Smooth muscle cell (in vitro differentiated cells): Measurements from ENCODE around the gene ARHGAP1. TPM values are rescaled to one million over a fixed set of nuclear protein-coding genes. Genes with fewer than 3 reads are reported as not detected.

ENCODE experiments used
- DNase-seq: peaks from one replicate; lab custom pipeline; 2025; ENCODE audit not compliant: unreplicated experiment; lab: John Stamatoyannopoulos, UW
- H2AFZ ChIP-seq: fragments of 200-600 bp; sonication (generic); 2 replicates; pipeline ENCODE4 v1.6.0; 2016; ENCODE audit warnings: antibody characterized with exemption, low read depth, mild to moderate bottlenecking
- H3F3A ChIP-seq: fragments of 200-600 bp; sonication (generic); 2 replicates; pipeline ENCODE4 v1.6.0; 2017; ENCODE audit warnings: antibody characterized with exemption, low read depth
- H3K27ac ChIP-seq: fragments of 200-600 bp; sonication (generic); 2 replicates; pipeline ENCODE4 v1.5.1; 2016; ENCODE audit warnings: low read depth, mild to moderate bottlenecking
- H3K27me3 ChIP-seq: fragments of 200-600 bp; sonication (generic); 2 replicates; pipeline ENCODE4 v1.6.1; 2016; ENCODE audit warnings: low read depth, mild to moderate bottlenecking
- H3K36me3 ChIP-seq: fragments of 200-600 bp; sonication (generic); 2 replicates; pipeline ENCODE4 v1.5.1; 2016; ENCODE audit warnings: low read depth
- H3K4me1 ChIP-seq: fragments of 200-600 bp; sonication (generic); 2 replicates; pipeline ENCODE4 v1.5.1; 2016; ENCODE audit warnings: low read depth
- H3K4me2 ChIP-seq: fragments of 200-600 bp; sonication (generic); 2 replicates; pipeline ENCODE4 v1.6.0; 2016; ENCODE audit warnings: mild to moderate bottlenecking
- H3K4me3 ChIP-seq: fragments of 200-600 bp; sonication (generic); 2 replicates; pipeline ENCODE4 v1.5.1; 2016; ENCODE audit warnings: mild to moderate bottlenecking
- H3K79me2 ChIP-seq: fragments of 200-600 bp; sonication (generic); 2 replicates; pipeline ENCODE4 v1.6.0; 2016; ENCODE audit warnings: low read depth, mild to moderate bottlenecking
- H3K9ac ChIP-seq: fragments of 200-600 bp; sonication (generic); 2 replicates; pipeline ENCODE4 v1.6.0; 2016; ENCODE audit warnings: low read depth
- H3K9me3 ChIP-seq: fragments of 200-600 bp; sonication (generic); replicated peaks from 2 replicates; pipeline ENCODE4 v1.5.1; 2016; ENCODE audit warnings: low read depth
- H4K20me1 ChIP-seq: fragments of 200-600 bp; sonication (generic); 2 replicates; pipeline ENCODE4 v1.6.0; 2016; ENCODE audit warnings: low read depth
- CTCF ChIP-seq: fragments of 200-600 bp; sonication (generic); IDR thresholded peaks from 2 replicates; pipeline ENCODE4 v1.5.1; 2017; ENCODE audit warnings: borderline replicate concordance, mild to moderate bottlenecking, antibody characterized with exemption; ENCODE audit not compliant: insufficient read depth, poor library complexity, severe bottlenecking
- WGBS: methylation state at CpG from one replicate; pipeline ENCODE4 v1.1.7; 2016; ENCODE audit warnings: low lambda C conversion rate; 5-methylcytosine and 5-hydroxymethylcytosine counted together
- polyA plus RNA-seq: library from polyadenylated mRNA; unstranded; fragments of >200 nt; fragmentation: Nextera tagmentation; extraction: Ambion mirVana; gene quantifications from 2 replicates; pipeline ENCODE4 v1.2.1, GENCODE V29; 2016
- total RNA-seq: library from RNA; depleted of rRNA; stranded (reverse); fragments of >200 nt; gene quantifications from 2 replicates; pipeline ENCODE4 v1.2.3, GENCODE V29; 2014

The ARHGAP1 gene
- total and polyA plus RNA-seq, 2 experiments from 2014 or later: 40.9 to 98.4 TPM

- Histone ChIP-seq H3K36me3 (no peaks in the 10 kb centered on the region), H3K27me3 (no peaks in the 10 kb centered on the region), H3K9ac (no peak overlapping the region), H3K27ac (peak overlapping the region; percentile 4), H4K20me1 (no peaks in the 10 kb centered on the region), H3K79me2 (no peaks in the 10 kb centered on the region), H2AFZ (no peak overlapping the region), H3K4me1 (no peaks in the 10 kb centered on the region), H3K4me2 (no peak overlapping the region), H3K9me3 (no peaks in the 10 kb centered on the region), H3F3A (no peaks in the 10 kb centered on the region), H3K4me3 (no peak overlapping the region)
- WGBS: 40% methylated on average over 5 of the region's 5 CpGs
- TF ChIP-seq CTCF: no peak
- no peak for DNase-seq
These were observed 36.2 kb upstream of the ARHGAP1 start for GRCh38 chr11:46736615-46737014.

- Histone ChIP-seq H3K4me1 (no peaks in the 10 kb centered on the region), H4K20me1 (no peaks in the 10 kb centered on the region), H3K4me2 (no peak overlapping the region), H2AFZ (no peak overlapping the region), H3K9ac (no peak overlapping the region), H3K27me3 (no peaks in the 10 kb centered on the region), H3K79me2 (no peaks in the 10 kb centered on the region), H3F3A (no peaks in the 10 kb centered on the region), H3K9me3 (no peaks in the 10 kb centered on the region), H3K36me3 (no peaks in the 10 kb centered on the region), H3K27ac (peak overlapping the region; percentile 4), H3K4me3 (no peak overlapping the region)
- no peak for DNase-seq
- 97% methylated on average over 7 of the region's 7 CpGs for WGBS
- TF ChIP-seq CTCF: no peak
These were observed 35.7 kb upstream of the ARHGAP1 start for GRCh38 chr11:46736146-46736545.

- no peaks in the 10 kb centered on the region for H3K79me2 ChIP-seq
- no peaks in the 10 kb centered on the region for H3K27me3 ChIP-seq
- no peaks in the 10 kb centered on the region for H3K9me3 ChIP-seq
- H4K20me1 ChIP-seq: no peaks in the 10 kb centered on the region
- no peak for TF ChIP-seq CTCF
- H3K36me3 ChIP-seq: no peaks in the 10 kb centered on the region
- H3K4me2 ChIP-seq: no peak overlapping the region
- no peak overlapping the region for H3K4me3 ChIP-seq
- no peaks in the 10 kb centered on the region for H3K4me1 ChIP-seq
- no peak for DNase-seq
- no peak overlapping the region for H3K9ac ChIP-seq
- no peaks in the 10 kb centered on the region for H3F3A ChIP-seq
- H3K27ac ChIP-seq: no peak overlapping the region
- WGBS: 97% methylated on average over 1 of the region's 1 CpG
- no peak overlapping the region for H2AFZ ChIP-seq
These were observed 32.8 kb upstream of the ARHGAP1 start for GRCh38 chr11:46733234-46733633.

- 95% methylated on average over 4 of the region's 4 CpGs for WGBS
These were observed 31.1 kb upstream of the ARHGAP1 start for GRCh38 chr11:46731545-46731944.

More at GRCh38 chr11:46731545-46731944, 31.1 kb upstream of the ARHGAP1 start:
- H4K20me1 ChIP-seq: no peaks in the 10 kb centered on the region
- H2AFZ ChIP-seq: no peak overlapping the region
- no peak overlapping the region for H3K9ac ChIP-seq
- H3K36me3 ChIP-seq: no peaks in the 10 kb centered on the region
- H3K9me3 ChIP-seq: no peaks in the 10 kb centered on the region
- no peak overlapping the region for H3K27ac ChIP-seq
- no peaks in the 10 kb centered on the region for H3K27me3 ChIP-seq
- H3K4me3 ChIP-seq: no peak overlapping the region
- no peak overlapping the region for H3K4me2 ChIP-seq
- H3K79me2 ChIP-seq: no peaks in the 10 kb centered on the region
- DNase-seq: no peak
- H3K4me1 ChIP-seq: no peaks in the 10 kb centered on the region
- H3F3A ChIP-seq: no peaks in the 10 kb centered on the region
- no peak for TF ChIP-seq CTCF
